Activated CD4-positive, alpha-beta T cell treated with anti-CD3 and anti-CD28 coated beads, Interleukin-2, amount 10 ng/mL, durations not matched to agents 24 days and 14 days (primary cell): ENCODE results near the gene VSTM4. TPM values are rescaled to one million over a fixed set of nuclear protein-coding genes. Genes with fewer than 3 reads are reported as not detected.

Experiments
- DNase-seq: peaks from one replicate; pipeline ENCODE4 v3.0.0; 2022
- H3K27ac Mint-ChIP-seq: one replicate; pipeline ENCODE4 v1.8.0; 2022; ENCODE audit warnings: mild to moderate bottlenecking, mixed read lengths
- H3K27me3 Mint-ChIP-seq: one replicate; pipeline ENCODE4 v1.8.0; 2022; ENCODE audit warnings: mixed read lengths
- H3K36me3 Mint-ChIP-seq: one replicate; pipeline ENCODE4 v1.8.0; 2022; ENCODE audit warnings: low read depth, mild to moderate bottlenecking, mixed read lengths
- H3K4me1 Mint-ChIP-seq: one replicate; pipeline ENCODE4 v1.8.0; 2021; ENCODE audit warnings: mixed read lengths
- H3K4me3 Mint-ChIP-seq: one replicate; pipeline ENCODE4 v1.8.0; 2022; ENCODE audit warnings: mild to moderate bottlenecking, moderate library complexity, mixed read lengths
- H3K9me3 Mint-ChIP-seq: one replicate; pipeline ENCODE4 v1.8.0; 2021; ENCODE audit warnings: mixed read lengths
- intact Hi-C: fragments of 100-400 bp; cut with micrococcal nuclease; formaldehyde crosslinking; loops from one replicate; pipeline ENCODE4 v1.15.1; 2023
- total RNA-seq: library from RNA; stranded (reverse); gene quantifications from 2 replicates; pipeline ENCODE4 v1.2.3, GENCODE V29; 2022

The VSTM4 gene
- total RNA-seq, 1 donor from 2014 or later, result 0.63 TPM

- no peak for DNase-seq
- no peaks in the 10 kb centered on the region for H3K9me3 Mint-ChIP-seq
- H3K27me3 Mint-ChIP-seq, result no peaks in the 10 kb centered on the region
- no peaks in the 10 kb centered on the region for H3K36me3 Mint-ChIP-seq
- intact Hi-C loops, result no loop called here
- no peaks in the 10 kb centered on the region for H3K4me1 Mint-ChIP-seq
- no peak overlapping the region for H3K27ac Mint-ChIP-seq
- no peak overlapping the region for H3K4me3 Mint-ChIP-seq
These were observed 105.9 kb downstream of the VSTM4 start for GRCh38 chr10:49009199-49009979.

- H3K9me3 Mint-ChIP-seq, result no peaks in the 10 kb centered on the region
- H3K4me1 Mint-ChIP-seq, result no peaks in the 10 kb centered on the region
- no peaks in the 10 kb centered on the region for H3K36me3 Mint-ChIP-seq
- no peak overlapping the region for H3K4me3 Mint-ChIP-seq
- DNase-seq, result no peak
- H3K27me3 Mint-ChIP-seq, result no peaks in the 10 kb centered on the region
- peak overlapping the region; percentile 48 for H3K27ac Mint-ChIP-seq
- intact Hi-C loops, result no loop called here
These were observed 106.7 kb downstream of the VSTM4 start for GRCh38 chr10:49008505-49009198.

GRCh38 chr10:49008091-49008490 is 107.2 kb downstream of the VSTM4 start:
- intact Hi-C loops, result no loop called here
- no peaks in the 10 kb centered on the region for H3K9me3 Mint-ChIP-seq
- H3K36me3 Mint-ChIP-seq, result no peaks in the 10 kb centered on the region
- no peak for DNase-seq
- no peak overlapping the region for H3K27ac Mint-ChIP-seq
- H3K4me3 Mint-ChIP-seq, result no peak overlapping the region
- H3K27me3 Mint-ChIP-seq, result no peaks in the 10 kb centered on the region
- no peaks in the 10 kb centered on the region for H3K4me1 Mint-ChIP-seq

DNA sequence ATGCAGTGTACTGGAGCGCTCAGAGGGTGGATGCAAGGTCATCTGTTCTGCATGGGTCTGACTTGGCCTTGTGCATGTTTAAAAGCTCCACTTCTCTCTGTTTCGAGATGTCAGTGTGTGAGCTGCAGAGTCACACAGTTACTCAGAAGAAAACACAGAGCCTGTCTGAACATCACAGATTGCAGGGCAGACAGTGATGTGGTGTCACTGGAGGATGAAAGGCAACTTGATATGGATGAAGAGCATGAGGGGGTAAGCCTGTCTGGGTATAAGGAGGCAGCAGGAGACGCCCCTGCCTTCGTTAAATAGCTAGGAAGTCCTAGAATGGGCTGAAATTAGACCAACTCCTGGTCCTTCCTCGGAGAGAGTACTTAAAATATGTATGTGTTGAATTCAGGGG is 108.2 kb downstream of the VSTM4 start:
- Mint-ChIP-seq H3K27ac (no peak overlapping the region), H3K4me3 (no peak overlapping the region), H3K36me3 (no peaks in the 10 kb centered on the region), H3K9me3 (no peaks in the 10 kb centered on the region), H3K4me1 (no peaks in the 10 kb centered on the region), H3K27me3 (no peaks in the 10 kb centered on the region)
- DNase-seq, result no peak
- intact Hi-C loops, result no loop called here

DNA sequence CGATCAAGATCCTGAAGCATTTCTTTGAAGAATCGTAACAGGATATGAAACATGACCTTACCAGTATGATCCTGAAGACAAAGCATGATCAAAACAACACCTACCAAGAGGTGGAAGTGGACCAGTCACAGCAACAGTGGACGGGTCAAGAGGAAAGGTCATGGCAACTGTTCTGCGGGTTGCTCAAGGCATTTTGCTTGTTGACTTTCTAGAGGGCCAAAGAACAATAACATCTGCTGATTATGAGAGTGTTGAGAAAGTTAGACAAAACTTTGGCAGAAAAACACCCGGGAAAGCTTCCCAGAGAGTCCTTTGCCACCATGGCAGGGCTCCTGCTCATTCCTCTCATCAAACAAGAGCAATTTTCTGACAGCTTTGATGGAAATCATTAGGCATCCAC is 110.1 kb downstream of the VSTM4 start:
- intact Hi-C loops, result no loop called here
- Mint-ChIP-seq H3K4me3 (no peak overlapping the region), H3K4me1 (no peaks in the 10 kb centered on the region), H3K27ac (no peak overlapping the region), H3K9me3 (no peaks in the 10 kb centered on the region), H3K36me3 (no peaks in the 10 kb centered on the region), H3K27me3 (no peaks in the 10 kb centered on the region)
- DNase-seq, result no peak

- Mint-ChIP-seq H3K9me3 (no peaks in the 10 kb centered on the region), H3K4me3 (no peak overlapping the region), H3K27me3 (no peaks in the 10 kb centered on the region), H3K36me3 (no peaks in the 10 kb centered on the region), H3K27ac (no peak overlapping the region), H3K4me1 (no peaks in the 10 kb centered on the region)
- intact Hi-C loops, result no loop called here
- DNase-seq, result no peak
These were observed 113.3 kb downstream of the VSTM4 start for GRCh38 chr10:49001870-49002672.

DNA sequence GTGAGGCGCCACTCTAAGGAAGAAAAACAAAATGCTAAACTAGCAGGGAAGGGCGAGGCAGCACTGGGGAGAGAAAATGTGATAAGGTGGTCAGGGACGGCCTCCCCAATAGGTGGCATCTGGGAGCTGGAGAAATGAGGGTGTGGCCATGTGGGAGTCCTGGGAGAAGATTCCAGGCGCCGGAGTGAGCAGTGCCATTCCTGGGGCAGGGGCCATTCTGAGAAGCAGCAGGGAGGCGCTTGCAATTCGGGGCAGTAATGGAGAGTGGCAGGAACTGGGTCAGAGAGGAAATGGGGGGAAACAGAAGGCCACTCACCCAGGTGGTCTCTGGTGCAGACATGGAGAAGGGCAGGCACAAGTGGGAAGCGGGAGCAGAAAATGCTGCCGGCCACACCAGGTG is 113.9 kb downstream of the VSTM4 start:
- Mint-ChIP-seq H3K4me1 (no peaks in the 10 kb centered on the region), H3K27me3 (no peaks in the 10 kb centered on the region), H3K27ac (no peak overlapping the region), H3K36me3 (no peaks in the 10 kb centered on the region), H3K9me3 (no peaks in the 10 kb centered on the region), H3K4me3 (no peak overlapping the region)
- intact Hi-C loops, result no loop called here
- no peak for DNase-seq

GRCh38 chr10:49000437-49001398 is 114.6 kb downstream of the VSTM4 start:
- intact Hi-C loops, result no loop called here
- DNase-seq, result no peak
- Mint-ChIP-seq H3K27me3 (no peaks in the 10 kb centered on the region), H3K9me3 (no peaks in the 10 kb centered on the region), H3K36me3 (no peaks in the 10 kb centered on the region), H3K27ac (no peak overlapping the region), H3K4me3 (no peak overlapping the region), H3K4me1 (no peaks in the 10 kb centered on the region)

DNA sequence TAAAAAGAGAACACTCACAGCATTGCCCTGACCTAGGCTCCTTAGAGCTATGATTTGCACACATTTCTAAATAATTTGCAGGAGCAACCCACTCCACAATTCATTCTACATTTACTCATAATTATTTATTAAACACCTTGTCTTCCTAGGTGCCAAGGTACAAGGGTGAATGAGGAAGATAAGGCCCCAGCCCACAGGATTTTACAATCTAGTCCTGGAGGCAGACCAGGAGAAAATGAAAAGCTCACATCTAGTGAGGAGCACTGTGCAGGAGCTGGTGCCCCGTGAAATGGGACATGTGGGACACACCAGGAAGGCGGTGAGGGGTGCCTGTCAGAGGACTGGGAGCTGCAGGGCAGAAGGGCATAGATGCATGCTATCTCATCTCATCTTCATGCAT is 116.0 kb downstream of the VSTM4 start:
- Mint-ChIP-seq H3K36me3 (no peaks in the 10 kb centered on the region), H3K4me1 (no peaks in the 10 kb centered on the region)

GRCh38 chr10:48996329-48996728 is 119.0 kb downstream of the VSTM4 start:
- H3K36me3 Mint-ChIP-seq, result no peaks in the 10 kb centered on the region
- DNase-seq, result no peak
- H3K27me3 Mint-ChIP-seq, result no peaks in the 10 kb centered on the region
- no peaks in the 10 kb centered on the region for H3K4me1 Mint-ChIP-seq
- H3K4me3 Mint-ChIP-seq, result no peak overlapping the region
- intact Hi-C loops, result no loop called here
- H3K9me3 Mint-ChIP-seq, result no peaks in the 10 kb centered on the region
- H3K27ac Mint-ChIP-seq, result no peak overlapping the region

More for the DNA sequence above, 116.0 kb downstream of the VSTM4 start:
- intact Hi-C loops, result no loop called here
- no peak overlapping the region for H3K4me3 Mint-ChIP-seq
- no peaks in the 10 kb centered on the region for H3K27me3 Mint-ChIP-seq
- no peak overlapping the region for H3K27ac Mint-ChIP-seq
- no peaks in the 10 kb centered on the region for H3K9me3 Mint-ChIP-seq
- no peak for DNase-seq

- no peaks in the 10 kb centered on the region for H3K9me3 Mint-ChIP-seq
- H3K36me3 Mint-ChIP-seq, result no peaks in the 10 kb centered on the region
- intact Hi-C loops, result no loop called here
- no peaks in the 10 kb centered on the region for H3K4me1 Mint-ChIP-seq
- no peak overlapping the region for H3K27ac Mint-ChIP-seq
- no peaks in the 10 kb centered on the region for H3K27me3 Mint-ChIP-seq
- no peak for DNase-seq
- no peak overlapping the region for H3K4me3 Mint-ChIP-seq
These were observed 121.7 kb downstream of the VSTM4 start for GRCh38 chr10:48993627-48994026.

DNA sequence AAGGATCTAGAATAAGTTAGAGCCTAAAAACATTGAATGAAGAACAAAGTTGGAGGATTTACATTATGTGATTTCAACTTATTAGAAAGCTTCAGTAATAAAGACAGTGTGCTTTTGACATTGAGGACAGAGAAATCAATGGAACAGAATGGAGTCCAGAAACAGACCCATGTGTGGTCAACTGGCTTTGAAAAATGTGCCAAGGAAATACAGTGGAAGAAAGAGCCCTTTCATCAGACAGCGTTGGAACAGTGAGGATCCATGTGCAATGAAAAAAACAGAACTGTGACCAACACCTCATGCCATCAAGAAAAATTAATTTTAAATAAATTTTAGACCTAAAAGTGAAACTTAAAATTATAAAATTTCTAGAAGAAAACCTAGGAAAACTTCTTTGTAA is 125.1 kb downstream of the VSTM4 start:
- H3K27me3 Mint-ChIP-seq, result no peaks in the 10 kb centered on the region
- no peak for DNase-seq
- intact Hi-C loops, result no loop called here
- H3K27ac Mint-ChIP-seq, result no peak overlapping the region
- H3K9me3 Mint-ChIP-seq, result no peaks in the 10 kb centered on the region
- H3K4me3 Mint-ChIP-seq, result no peak overlapping the region
- no peaks in the 10 kb centered on the region for H3K4me1 Mint-ChIP-seq
- no peaks in the 10 kb centered on the region for H3K36me3 Mint-ChIP-seq

GRCh38 chr10:48985621-48986158 is 129.6 kb downstream of the VSTM4 start:
- Mint-ChIP-seq H3K4me1 (no peaks in the 10 kb centered on the region), H3K27ac (no peak overlapping the region), H3K27me3 (no peaks in the 10 kb centered on the region), H3K4me3 (no peak overlapping the region), H3K9me3 (no peaks in the 10 kb centered on the region), H3K36me3 (no peaks in the 10 kb centered on the region)
- intact Hi-C loops, result loop anchor here (10.0 kb wide), 1 partner anchor 399 kb away; no protein-coding TSS in a partner anchor
- no peak for DNase-seq
